CD4-positive, alpha-beta T cell (primary cell): ENCODE data around the gene CNTN4. TPM values are rescaled to one million over a fixed set of nuclear protein-coding genes. Genes with fewer than 3 reads are reported as not detected.

ENCODE experiments used
- ATAC-seq: fragments of 200-7000 bp; cut with Tn5 transposase; one replicate; pipeline ENCODE4 v1.10.0; 2022; ENCODE audit warnings: mild to moderate bottlenecking; ENCODE audit not compliant: poor library complexity
- CTCF ChIA-PET: fragments of 350-600 bp; sonication (Branson Sonifier 250); formaldehyde crosslinking; loops from one replicate; lab custom pipeline; 2021; ENCODE audit warnings: antibody characterized with exemption, inconsistent platforms; lab: Charles Lee
- POLR2A ChIA-PET: fragments of 350-600 bp; sonication (Branson Sonifier 250); formaldehyde crosslinking; loops from one replicate; lab custom pipeline; 2021; ENCODE audit warnings: antibody characterized with exemption, inconsistent platforms; lab: Charles Lee
- DNase-seq, 14 experiments: peaks; one replicate each; pipeline ENCODE4 v3.0.0-alpha.2; 2013 to 2020; ENCODE audit warnings: mixed read lengths in 2 of 14
- H3K27ac ChIP-seq, 2 donors: one replicate each; pipeline versions ENCODE4 v1.5.1 to v1.7.0; 2013; ENCODE audit warnings: low read length in 2 of 2, low read depth in 1 of 2, mild to moderate bottlenecking in 1 of 2
- H3K27me3 ChIP-seq, 2 experiments: 1 replicate in 1 of 2; 2 replicates in 1 of 2; pipeline versions ENCODE4 v1.6.1 to v1.7.0; 2013; ENCODE audit warnings: low read length in 2 of 2, control low read depth in 1 of 2, mild to moderate bottlenecking in 1 of 2, moderate library complexity in 1 of 2; ENCODE audit not compliant: insufficient read depth in 2 of 2, control insufficient read depth in 1 of 2
- H3K36me3 ChIP-seq: one replicate; pipeline ENCODE4 v1.6.1; 2013; ENCODE audit warnings: low read length, control low read depth; ENCODE audit not compliant: insufficient read depth
- H3K4me1 ChIP-seq: one replicate; pipeline ENCODE4 v1.6.1; 2013; ENCODE audit warnings: low read length, control low read depth; ENCODE audit not compliant: insufficient read depth
- H3K4me3 ChIP-seq: one replicate; pipeline ENCODE4 v1.5.1; 2013; ENCODE audit warnings: mild to moderate bottlenecking, low read length, moderate library complexity
- H3K9me3 ChIP-seq, 2 experiments: 1 replicate in 1 of 2; 2 replicates in 1 of 2; pipeline versions ENCODE4 v1.6.1 to v1.7.0; 2013; ENCODE audit warnings: low read length in 2 of 2, mild to moderate bottlenecking in 2 of 2, control low read depth in 1 of 2, moderate library complexity in 1 of 2; ENCODE audit not compliant: control insufficient read depth in 1 of 2, insufficient read depth in 1 of 2
- H3K27ac Mint-ChIP-seq: one replicate; pipeline ENCODE4 v1.8.0; 2020; ENCODE audit warnings: mixed read lengths
- H3K27me3 Mint-ChIP-seq: one replicate; pipeline ENCODE4 v1.8.0; 2021; ENCODE audit warnings: mixed read lengths
- H3K36me3 Mint-ChIP-seq: one replicate; pipeline ENCODE4 v1.8.0; 2021; ENCODE audit warnings: low read depth, mixed read lengths
- H3K4me1 Mint-ChIP-seq: one replicate; pipeline ENCODE4 v1.8.0; 2021; ENCODE audit warnings: low read depth, mixed read lengths
- H3K4me3 Mint-ChIP-seq: one replicate; pipeline ENCODE4 v1.8.0; 2020; ENCODE audit warnings: mild to moderate bottlenecking, mixed read lengths
- H3K9me3 Mint-ChIP-seq: one replicate; pipeline ENCODE4 v1.8.0; 2020; ENCODE audit warnings: mixed read lengths
- intact Hi-C, 2 experiments: fragments of 100-400 bp; cut with DNase I in 1 of 2; cut with micrococcal nuclease in 1 of 2; formaldehyde crosslinking; loops; one replicate each; pipeline versions ENCODE4 v1.15.1 to v1.9.0; 2023 to 2025; cut with DNase I, micrococcal nuclease
- total RNA-seq, 174 experiments: library from RNA in 2 of 174; stranded (reverse) in 2 of 174; gene quantifications; one replicate each; pipeline ENCODE4 v1.2.3 and lab custom pipeline; 2021 to 2026
- TF ChIP-seq, protein P1 (sequence below): fragments of 200-600 bp; IDR thresholded peaks from one replicate; pipeline ENCODE4 v1.8.0; 2022; ENCODE audit warnings: antibody characterized with exemption, mild to moderate bottlenecking

The CNTN4 gene
- total RNA-seq, 2 experiments from 2014 or later = not detected

- Histone ChIP-seq H3K27ac (no peak overlapping the region), H3K36me3 (no peaks in the 10 kb centered on the region), H3K4me1 (peaks cover 2% of the 10 kb centered on the region), H3K4me3 (no peak overlapping the region), H3K9me3 (no peaks in the 10 kb centered on the region), H3K27me3 (no peaks in the 10 kb centered on the region)
- TF ChIP-seq, protein P1, sequence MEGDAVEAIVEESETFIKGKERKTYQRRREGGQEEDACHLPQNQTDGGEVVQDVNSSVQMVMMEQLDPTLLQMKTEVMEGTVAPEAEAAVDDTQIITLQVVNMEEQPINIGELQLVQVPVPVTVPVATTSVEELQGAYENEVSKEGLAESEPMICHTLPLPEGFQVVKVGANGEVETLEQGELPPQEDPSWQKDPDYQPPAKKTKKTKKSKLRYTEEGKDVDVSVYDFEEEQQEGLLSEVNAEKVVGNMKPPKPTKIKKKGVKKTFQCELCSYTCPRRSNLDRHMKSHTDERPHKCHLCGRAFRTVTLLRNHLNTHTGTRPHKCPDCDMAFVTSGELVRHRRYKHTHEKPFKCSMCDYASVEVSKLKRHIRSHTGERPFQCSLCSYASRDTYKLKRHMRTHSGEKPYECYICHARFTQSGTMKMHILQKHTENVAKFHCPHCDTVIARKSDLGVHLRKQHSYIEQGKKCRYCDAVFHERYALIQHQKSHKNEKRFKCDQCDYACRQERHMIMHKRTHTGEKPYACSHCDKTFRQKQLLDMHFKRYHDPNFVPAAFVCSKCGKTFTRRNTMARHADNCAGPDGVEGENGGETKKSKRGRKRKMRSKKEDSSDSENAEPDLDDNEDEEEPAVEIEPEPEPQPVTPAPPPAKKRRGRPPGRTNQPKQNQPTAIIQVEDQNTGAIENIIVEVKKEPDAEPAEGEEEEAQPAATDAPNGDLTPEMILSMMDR = no peak
- Mint-ChIP-seq H3K27ac (no peak overlapping the region), H3K36me3 (no peaks in the 10 kb centered on the region), H3K27me3 (peaks cover 3% of the 10 kb centered on the region), H3K4me3 (no peak overlapping the region), H3K9me3 (no peaks in the 10 kb centered on the region), H3K4me1 (peaks cover 2% of the 10 kb centered on the region)
- DNase-seq = no peak
- ChIA-PET POLR2A (no interaction called here), CTCF (no interaction called here)
- no peak for ATAC-seq
- intact Hi-C loops = no loop called here
These were observed 762.5 kb downstream of the CNTN4 start for GRCh38 chr3:2861120-2861519.

DNA sequence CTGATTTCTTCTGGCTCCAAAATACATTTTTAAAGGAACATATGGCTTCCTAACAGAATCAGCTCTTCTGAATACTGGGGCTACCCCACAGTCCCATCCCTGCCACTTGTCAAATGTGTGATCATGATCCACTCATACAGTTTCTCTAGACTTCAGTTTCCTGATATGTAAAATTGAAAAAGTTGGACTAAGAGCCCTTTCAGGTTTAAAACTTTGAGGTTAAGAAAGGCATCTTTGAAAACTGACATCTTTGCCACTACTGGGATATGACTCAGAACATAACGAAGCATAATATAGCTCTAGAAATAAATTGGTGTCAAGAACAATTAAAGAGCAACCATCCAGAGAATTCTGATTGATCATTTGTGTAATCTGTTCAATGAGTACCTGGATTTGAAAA, 763.3 kb downstream of the CNTN4 start:
- TF ChIP-seq, protein P1 = no peak
- DNase-seq (no peak), ATAC-seq (no peak)
- Histone ChIP-seq H3K36me3 (no peaks in the 10 kb centered on the region), H3K4me1 (no peaks in the 10 kb centered on the region), H3K27ac (no peak overlapping the region), H3K27me3 (peaks cover 0 to 4% of the 10 kb centered on the region in 2 experiments), H3K4me3 (no peak overlapping the region), H3K9me3 (no peaks in the 10 kb centered on the region)
- Mint-ChIP-seq H3K27me3 (peaks cover 3% of the 10 kb centered on the region), H3K4me3 (no peak overlapping the region), H3K9me3 (no peaks in the 10 kb centered on the region), H3K4me1 (no peaks in the 10 kb centered on the region), H3K36me3 (no peaks in the 10 kb centered on the region), H3K27ac (no peak overlapping the region)
- CTCF ChIA-PET = no interaction called here
- POLR2A ChIA-PET = no interaction called here
- intact Hi-C loops = no loop called here

DNA sequence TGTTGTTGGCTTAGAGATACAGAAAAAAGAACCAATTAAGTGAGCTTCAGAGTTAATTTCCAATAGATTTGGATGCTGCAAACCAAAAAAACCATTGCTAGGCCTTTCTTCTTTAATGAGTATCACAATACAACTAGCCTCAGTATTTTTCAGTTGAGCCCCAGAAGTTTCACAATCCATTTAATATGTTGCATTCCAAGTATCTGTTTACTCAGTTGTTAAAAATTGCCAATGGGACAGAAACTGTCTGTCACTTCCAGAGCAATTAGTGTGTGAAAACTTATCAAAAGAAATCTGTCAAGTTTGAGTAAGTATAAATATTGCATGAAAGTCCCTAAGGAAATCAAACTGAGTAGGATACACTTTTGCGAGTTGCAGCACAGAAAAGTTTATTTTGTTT, 763.7 kb downstream of the CNTN4 start:
- TF ChIP-seq, protein P1 = no peak
- Mint-ChIP-seq H3K36me3 (no peaks in the 10 kb centered on the region), H3K27ac (no peak overlapping the region), H3K4me3 (no peak overlapping the region), H3K27me3 (peaks cover 4% of the 10 kb centered on the region), H3K4me1 (no peaks in the 10 kb centered on the region), H3K9me3 (no peaks in the 10 kb centered on the region)
- POLR2A ChIA-PET = no interaction called here
- Histone ChIP-seq H3K9me3 (no peaks in the 10 kb centered on the region), H3K36me3 (no peaks in the 10 kb centered on the region), H3K4me3 (no peak overlapping the region), H3K27ac (no peak overlapping the region), H3K27me3 (peaks cover 0 to 4% of the 10 kb centered on the region in 2 experiments), H3K4me1 (no peaks in the 10 kb centered on the region)
- ATAC-seq (no peak), DNase-seq (no peak)
- CTCF ChIA-PET = no interaction called here
- intact Hi-C loops = no loop called here
